Mesenchymal stem cell (in vitro differentiated cells and primary cell): ENCODE results near the gene CLEC20A.

Experiments
- DNase-seq: peaks from one replicate; pipeline ENCODE4 v3.0.0-alpha.2; 2013
- H2AFZ ChIP-seq: one replicate; pipeline ENCODE4 v1.6.1; 2013; ENCODE audit warnings: low read depth, mild to moderate bottlenecking, control low read depth, inconsistent platforms, low read length, moderate library complexity
- H2AK5ac ChIP-seq: 2 replicates; pipeline ENCODE4 v1.6.1; 2013; ENCODE audit warnings: low read length, moderate library complexity, mild to moderate bottlenecking, inconsistent platforms; ENCODE audit not compliant: severe bottlenecking
- H2BK120ac ChIP-seq: one replicate; pipeline ENCODE4 v1.6.1; 2013; ENCODE audit warnings: low read depth, mild to moderate bottlenecking, inconsistent platforms, low read length, moderate library complexity
- H2BK12ac ChIP-seq, 2 experiments: one replicate each; pipeline ENCODE4 v1.6.1; 2013; ENCODE audit warnings: inconsistent platforms in 2 of 2, low read length in 2 of 2, mild to moderate bottlenecking in 2 of 2, moderate library complexity in 2 of 2, control low read depth in 1 of 2
- H2BK15ac ChIP-seq: one replicate; pipeline ENCODE4 v1.6.1; 2013; ENCODE audit warnings: mild to moderate bottlenecking, low read depth, inconsistent platforms; ENCODE audit not compliant: poor library complexity, severe bottlenecking
- H2BK5ac ChIP-seq: 2 replicates; pipeline ENCODE4 v1.6.1; 2013; ENCODE audit warnings: low read depth, mild to moderate bottlenecking, low read length, control low read depth, inconsistent platforms; ENCODE audit not compliant: poor library complexity, severe bottlenecking
- H3K14ac ChIP-seq, 2 experiments: one replicate each; pipeline ENCODE4 v1.6.1; 2013; ENCODE audit warnings: inconsistent platforms in 2 of 2, low read length in 2 of 2, control low read depth in 1 of 2, mild to moderate bottlenecking in 1 of 2, moderate library complexity in 1 of 2
- H3K18ac ChIP-seq, 2 experiments: one replicate each; pipeline ENCODE4 v1.6.1; 2013; ENCODE audit warnings: inconsistent platforms in 2 of 2, low read length in 2 of 2, control low read depth in 1 of 2, low read depth in 1 of 2, mild to moderate bottlenecking in 1 of 2
- H3K23ac ChIP-seq, 2 experiments: one replicate each; pipeline ENCODE4 v1.6.1; 2013; ENCODE audit warnings: inconsistent platforms in 2 of 2, low read length in 2 of 2, mild to moderate bottlenecking in 2 of 2, moderate library complexity in 2 of 2, control low read depth in 1 of 2
- H3K27ac ChIP-seq: 2 replicates; pipeline ENCODE4 v1.5.1; 2013; ENCODE audit warnings: mild to moderate bottlenecking, moderate library complexity, low read length, control low read depth, inconsistent platforms; ENCODE audit not compliant: poor library complexity, severe bottlenecking
- H3K27me3 ChIP-seq, 2 experiments: 2 replicates each; pipeline versions ENCODE4 v1.6.1 to v1.7.0; 2013; ENCODE audit warnings: low read length in 2 of 2, mild to moderate bottlenecking in 2 of 2, moderate library complexity in 2 of 2, control low read depth in 1 of 2, inconsistent platforms in 1 of 2; ENCODE audit not compliant: control insufficient read depth in 1 of 2, insufficient read depth in 1 of 2
- H3K36me3 ChIP-seq, 2 experiments: 2 replicates each; pipeline versions ENCODE4 v1.6.1 to v1.7.0; 2013; ENCODE audit warnings: low read length in 2 of 2, control low read depth in 1 of 2, inconsistent platforms in 1 of 2, low read depth in 1 of 2, mild to moderate bottlenecking in 1 of 2; ENCODE audit not compliant: insufficient read depth in 2 of 2, control insufficient read depth in 1 of 2
- H3K4ac ChIP-seq, 2 experiments: one replicate each; pipeline ENCODE4 v1.6.1; 2013; ENCODE audit warnings: inconsistent platforms in 2 of 2, low read length in 2 of 2, mild to moderate bottlenecking in 2 of 2, moderate library complexity in 2 of 2, control low read depth in 1 of 2, low read depth in 1 of 2
- H3K4me1 ChIP-seq: 2 replicates; pipeline ENCODE4 v1.6.1; 2013; ENCODE audit warnings: low read depth, low read length, control low read depth; ENCODE audit not compliant: control insufficient read depth, insufficient read depth
- H3K4me2 ChIP-seq: 2 replicates; pipeline ENCODE4 v1.6.1; 2013; ENCODE audit warnings: low read length, mild to moderate bottlenecking, inconsistent platforms; ENCODE audit not compliant: poor library complexity, severe bottlenecking
- H3K4me3 ChIP-seq, 2 experiments: 2 replicates each; pipeline versions ENCODE4 v1.5.1 to v1.7.0; 2013; ENCODE audit warnings: low read length in 2 of 2, mild to moderate bottlenecking in 2 of 2, control low read depth in 1 of 2, low read depth in 1 of 2; ENCODE audit not compliant: insufficient read depth in 1 of 2
- H3K79me1 ChIP-seq: replicated peaks from 2 replicates; pipeline ENCODE4 v1.6.1; 2013; ENCODE audit warnings: mild to moderate bottlenecking, control low read depth, low read length, inconsistent platforms; ENCODE audit not compliant: poor library complexity, severe bottlenecking
- H3K9ac ChIP-seq: 2 replicates; pipeline ENCODE4 v1.7.0; 2013; ENCODE audit warnings: mild to moderate bottlenecking, low read length, moderate library complexity
- H3K9me3 ChIP-seq: 2 replicates; pipeline ENCODE4 v1.7.0; 2013; ENCODE audit warnings: mild to moderate bottlenecking, low read length; ENCODE audit not compliant: control insufficient read depth
- H4K8ac ChIP-seq: one replicate; pipeline ENCODE4 v1.6.1; 2013; ENCODE audit warnings: inconsistent platforms, mild to moderate bottlenecking, low read length, moderate library complexity
- H4K91ac ChIP-seq: one replicate; pipeline ENCODE4 v1.6.1; 2013; ENCODE audit warnings: mild to moderate bottlenecking, low read length, inconsistent platforms
- WGBS: methylation state at CpG from one replicate; pipeline ENCODE4 v1.1.7; 2013; ENCODE audit warnings: mixed read lengths; 5-methylcytosine and 5-hydroxymethylcytosine counted together

The CLEC20A gene

DNA sequence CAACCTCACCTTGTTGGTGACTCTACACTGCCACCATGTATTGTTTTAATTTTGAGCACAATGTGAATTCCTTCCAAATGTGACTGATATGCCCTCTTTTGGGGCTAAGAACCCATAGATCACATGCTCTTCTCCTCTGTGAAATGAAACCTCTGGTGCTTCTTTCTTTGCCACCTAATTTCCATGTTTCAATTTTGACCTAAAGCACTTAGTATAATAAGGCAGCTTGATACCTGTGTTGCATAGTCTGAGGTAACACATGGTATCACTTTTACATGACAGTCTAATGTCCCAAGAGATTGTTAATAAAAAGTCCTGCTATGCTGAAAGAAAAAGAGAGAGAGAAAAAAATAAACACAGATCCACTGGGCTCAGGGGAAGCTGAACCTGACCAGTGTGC is 24.2 kb downstream of the CLEC20A start:
- Histone ChIP-seq H3K36me3 (peaks cover 13 to 91% of the 10 kb centered on the region in 2 experiments), H2AFZ (no peak overlapping the region), H3K4ac (no peak overlapping the region), H3K23ac (no peak overlapping the region), H2BK15ac (no peak overlapping the region), H3K4me2 (no peak overlapping the region), H3K79me1 (no peaks in the 10 kb centered on the region), H2BK5ac (no peak overlapping the region), H3K9me3 (no peaks in the 10 kb centered on the region), H3K18ac (no peak overlapping the region), H3K4me3 (no peak overlapping the region), H2BK120ac (no peak overlapping the region), H4K91ac (no peak overlapping the region), H3K27me3 (no peaks in the 10 kb centered on the region), H3K4me1 (no peaks in the 10 kb centered on the region), H3K27ac (no peak overlapping the region), H2AK5ac (no peak overlapping the region), H3K9ac (no peak overlapping the region), H3K14ac (no peak overlapping the region), H4K8ac (no peak overlapping the region), H2BK12ac (no peak overlapping the region)
- no peak for DNase-seq

GRCh38 chr1:178470411-178470960 is 26.3 kb downstream of the CLEC20A start:
- H4K91ac ChIP-seq, result no peak overlapping the region
- no peak overlapping the region for H2BK5ac ChIP-seq
- no peak overlapping the region for H2AK5ac ChIP-seq
- no peaks in the 10 kb centered on the region for H3K4me1 ChIP-seq
- no peak overlapping the region for H3K23ac ChIP-seq
- H2BK120ac ChIP-seq, result no peak overlapping the region
- H2BK15ac ChIP-seq, result no peak overlapping the region
- no peak overlapping the region for H3K4me3 ChIP-seq
- H3K79me1 ChIP-seq, result no peaks in the 10 kb centered on the region
- no peaks in the 10 kb centered on the region for H3K27me3 ChIP-seq
- no peak overlapping the region for H4K8ac ChIP-seq
- H3K4me2 ChIP-seq, result no peak overlapping the region
- H2AFZ ChIP-seq, result no peak overlapping the region
- WGBS, result 95% methylated on average over 4 of the region's 5 CpGs
- no peak overlapping the region for H3K18ac ChIP-seq
- H3K14ac ChIP-seq, result no peak overlapping the region
- H2BK12ac ChIP-seq, result no peak overlapping the region
- H3K36me3 ChIP-seq, result peaks cover 14 to 93% of the 10 kb centered on the region in 2 experiments
- no peak overlapping the region for H3K9ac ChIP-seq
- no peak overlapping the region for H3K27ac ChIP-seq
- H3K4ac ChIP-seq, result no peak overlapping the region
- H3K9me3 ChIP-seq, result no peaks in the 10 kb centered on the region
- no peak for DNase-seq

- Histone ChIP-seq H2AK5ac (no peak overlapping the region), H3K4me1 (no peaks in the 10 kb centered on the region), H4K8ac (no peak overlapping the region), H3K27me3 (no peaks in the 10 kb centered on the region), H3K36me3 (peaks cover 10 to 75% of the 10 kb centered on the region in 2 experiments), H3K4me3 (no peak overlapping the region), H3K27ac (no peak overlapping the region), H2BK12ac (no peak overlapping the region), H3K14ac (no peak overlapping the region), H2BK120ac (no peak overlapping the region), H3K23ac (no peak overlapping the region), H3K9ac (no peak overlapping the region), H2BK5ac (no peak overlapping the region), H3K4ac (no peak overlapping the region), H3K9me3 (no peaks in the 10 kb centered on the region), H3K18ac (no peak overlapping the region), H2AFZ (no peak overlapping the region), H3K79me1 (peaks cover 3% of the 10 kb centered on the region), H3K4me2 (no peak overlapping the region), H2BK15ac (no peak overlapping the region), H4K91ac (no peak overlapping the region)
- DNase-seq, result no peak
Observed at GRCh38 chr1:178467837-178468236, 28.9 kb downstream of the CLEC20A start.

GRCh38 chr1:178465011-178465410 is 31.8 kb downstream of the CLEC20A start:
- DNase-seq, result peak; percentile 40
- no peak overlapping the region for H3K23ac ChIP-seq

More at GRCh38 chr1:178465011-178465410, 31.8 kb downstream of the CLEC20A start:
- Histone ChIP-seq H3K79me1 (peaks cover 3% of the 10 kb centered on the region), H3K4ac (no peak overlapping the region), H2AK5ac (no peak overlapping the region), H3K9me3 (no peaks in the 10 kb centered on the region), H3K9ac (peak overlapping the region; percentile 27), H2BK120ac (no peak overlapping the region), H3K14ac (no peak overlapping the region), H4K8ac (no peak overlapping the region), H2BK5ac (no peak overlapping the region), H2BK15ac (no peak overlapping the region), H3K4me1 (no peaks in the 10 kb centered on the region), H2BK12ac (no peak overlapping the region), H3K18ac (no peak overlapping the region), H3K27me3 (no peaks in the 10 kb centered on the region), H4K91ac (no peak overlapping the region), H2AFZ (no peak overlapping the region), H3K4me3 (no peak overlapping the region), H3K27ac (no peak overlapping the region), H3K36me3 (peaks cover 10 to 56% of the 10 kb centered on the region in 2 experiments), H3K4me2 (no peak overlapping the region)
